ENCODE results near the gene SASH3. TPM values are rescaled to one million over a fixed set of nuclear protein-coding genes. Genes with fewer than 3 reads are reported as not detected.

Gene SASH3
- total and polyA plus RNA-seq, 2 donors (not counting 1 experiment from before 2014, with no cell fraction given), result not detected

DNA sequence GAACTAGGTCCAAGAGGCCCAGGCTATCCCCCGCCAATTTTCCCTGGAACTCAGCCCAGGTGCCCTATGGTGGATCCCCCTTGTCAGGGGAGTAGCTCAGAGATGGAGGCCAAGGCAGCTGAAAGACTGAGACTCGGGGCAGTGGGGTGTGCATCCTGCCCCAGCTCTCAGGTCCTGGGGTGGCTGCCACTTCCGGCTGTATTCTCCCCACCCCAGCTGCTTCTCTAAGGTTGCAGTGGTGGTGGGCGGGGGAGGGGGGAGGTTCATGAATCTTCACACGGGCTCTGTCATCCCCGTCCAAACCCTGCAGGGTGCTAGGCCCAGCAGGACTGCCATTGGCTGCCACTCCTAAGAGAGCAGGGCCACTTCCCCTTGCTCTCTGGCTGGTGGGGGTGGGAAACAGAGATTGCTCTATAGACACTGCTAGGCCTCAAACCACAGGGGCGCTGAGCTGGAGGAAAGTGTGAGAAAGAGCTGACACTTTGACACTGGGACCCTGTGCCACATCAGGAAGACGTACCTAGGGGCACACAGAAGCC, 1.5 kb downstream of the SASH3 start:
- Histone ChIP-seq H2AFZ (ENCODE audit: low read length) (no peak overlapping the region), H3K4me2 (ENCODE audit: extremely low read depth, insufficient read depth, low read length) (no peak overlapping the region), H3K9ac (ENCODE audit: insufficient read depth, low read length) (no peak overlapping the region), H3K27me3 (ENCODE audit: control insufficient read depth, insufficient read depth, low read length) (no peaks in the 10 kb centered on the region), H3K4me1 (ENCODE audit: control insufficient read depth, extremely low read depth, insufficient read depth, low read length) (no peaks in the 10 kb centered on the region), H3K9me3 (ENCODE audit: control insufficient read depth, insufficient read depth, low read depth, low read length) (no peaks in the 10 kb centered on the region), H4K20me1 (ENCODE audit: control insufficient read depth, extremely low read depth, insufficient read depth, low read length) (no peaks in the 10 kb centered on the region), H3K27ac (ENCODE audit: insufficient read depth, low read length) (no peak overlapping the region), H3K79me2 (ENCODE audit: control insufficient read depth, insufficient read depth, low read length) (no peaks in the 10 kb centered on the region), H3K36me3 (ENCODE audit: control insufficient read depth, insufficient read depth, low read length) (no peaks in the 10 kb centered on the region), H3K4me3 (replicated peaks in 1 of 4; ENCODE audit: control extremely low read depth in 1 of 4, insufficient read depth in 1 of 4, low read depth in 3 of 4, low read length in 4 of 4) (no peak overlapping the region)
- no peak for TF ChIP-seq EZH2 (IDR thresholded peaks at IDR 0.05; ENCODE audit: low read length, missing control alignments)
- TF ChIP-seq, protein P1, sequence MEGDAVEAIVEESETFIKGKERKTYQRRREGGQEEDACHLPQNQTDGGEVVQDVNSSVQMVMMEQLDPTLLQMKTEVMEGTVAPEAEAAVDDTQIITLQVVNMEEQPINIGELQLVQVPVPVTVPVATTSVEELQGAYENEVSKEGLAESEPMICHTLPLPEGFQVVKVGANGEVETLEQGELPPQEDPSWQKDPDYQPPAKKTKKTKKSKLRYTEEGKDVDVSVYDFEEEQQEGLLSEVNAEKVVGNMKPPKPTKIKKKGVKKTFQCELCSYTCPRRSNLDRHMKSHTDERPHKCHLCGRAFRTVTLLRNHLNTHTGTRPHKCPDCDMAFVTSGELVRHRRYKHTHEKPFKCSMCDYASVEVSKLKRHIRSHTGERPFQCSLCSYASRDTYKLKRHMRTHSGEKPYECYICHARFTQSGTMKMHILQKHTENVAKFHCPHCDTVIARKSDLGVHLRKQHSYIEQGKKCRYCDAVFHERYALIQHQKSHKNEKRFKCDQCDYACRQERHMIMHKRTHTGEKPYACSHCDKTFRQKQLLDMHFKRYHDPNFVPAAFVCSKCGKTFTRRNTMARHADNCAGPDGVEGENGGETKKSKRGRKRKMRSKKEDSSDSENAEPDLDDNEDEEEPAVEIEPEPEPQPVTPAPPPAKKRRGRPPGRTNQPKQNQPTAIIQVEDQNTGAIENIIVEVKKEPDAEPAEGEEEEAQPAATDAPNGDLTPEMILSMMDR (conservative IDR thresholded peaks at IDR 0.05 in 1 of 2, IDR thresholded peaks at IDR 0.05 in 1 of 2; ENCODE audit: low read depth in 1 of 2, low read length in 2 of 2), result no peak
- DNase-seq (ENCODE audit: low read depth in 2 of 2), result no peak

DNA sequence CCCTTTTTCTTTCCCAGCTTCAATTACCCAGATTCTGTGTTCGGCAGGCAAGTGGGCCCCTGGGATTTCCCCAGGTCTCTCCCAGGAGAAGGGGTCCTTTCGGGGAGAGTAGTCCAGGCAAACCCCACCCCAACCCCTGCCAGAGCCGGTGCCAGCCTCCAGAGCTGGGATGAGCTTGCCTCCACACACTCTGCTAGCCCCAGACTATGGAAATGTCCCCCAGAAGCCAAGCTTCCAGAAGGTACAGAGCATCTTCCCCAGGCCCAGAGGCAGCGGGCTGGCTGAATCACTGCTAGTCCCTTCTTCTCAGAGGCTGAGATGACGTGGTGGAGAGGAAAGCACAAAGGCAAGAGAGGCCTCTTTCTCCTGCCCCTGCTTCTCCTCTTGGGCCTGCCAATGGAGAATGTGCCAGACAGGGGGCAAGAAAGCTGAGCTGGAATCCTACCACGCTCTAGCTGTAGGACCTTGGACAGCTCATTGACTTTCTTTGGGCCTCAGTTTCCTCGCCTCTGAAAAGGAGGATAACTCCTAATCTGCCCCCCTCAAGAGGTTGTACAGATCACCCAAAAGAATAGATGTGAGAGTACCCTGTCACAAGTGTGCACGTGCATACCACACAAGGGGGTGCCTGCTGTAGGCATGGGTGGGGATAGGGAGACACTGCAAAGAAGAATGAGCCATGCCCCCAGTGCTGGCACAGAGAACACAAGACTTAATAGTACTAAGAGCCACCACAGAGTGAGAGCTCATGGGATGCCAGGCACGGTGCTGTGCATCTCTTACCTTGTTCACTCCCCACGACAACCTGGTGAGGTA, 2.1 kb downstream of the SASH3 start:
- DNase-seq (ENCODE audit: low read depth in 2 of 2), result no peak
- no peak overlapping the region for H3K4me2 ChIP-seq (ENCODE audit: extremely low read depth, insufficient read depth, low read length)
- no peaks in the 10 kb centered on the region for H3K9me3 ChIP-seq (ENCODE audit: control insufficient read depth, insufficient read depth, low read depth, low read length)
- H3K4me3 ChIP-seq (replicated peaks in 1 of 4; ENCODE audit: control extremely low read depth in 1 of 4, insufficient read depth in 1 of 4, low read depth in 3 of 4, low read length in 4 of 4), result no peak overlapping the region
- no peaks in the 10 kb centered on the region for H3K27me3 ChIP-seq (ENCODE audit: control insufficient read depth, insufficient read depth, low read length)
- H3K36me3 ChIP-seq (ENCODE audit: control insufficient read depth, insufficient read depth, low read length), result no peaks in the 10 kb centered on the region
- H3K27ac ChIP-seq (ENCODE audit: insufficient read depth, low read length), result no peak overlapping the region
- no peak overlapping the region for H2AFZ ChIP-seq (ENCODE audit: low read length)
- no peaks in the 10 kb centered on the region for H4K20me1 ChIP-seq (ENCODE audit: control insufficient read depth, extremely low read depth, insufficient read depth, low read length)
- TF ChIP-seq EZH2 (IDR thresholded peaks at IDR 0.05; ENCODE audit: low read length, missing control alignments), result no peak
- TF ChIP-seq, protein P1 (conservative IDR thresholded peaks at IDR 0.05 in 1 of 2, IDR thresholded peaks at IDR 0.05 in 1 of 2; ENCODE audit: low read depth in 1 of 2, low read length in 2 of 2), result no peak
- no peak overlapping the region for H3K9ac ChIP-seq (ENCODE audit: insufficient read depth, low read length)
- no peaks in the 10 kb centered on the region for H3K4me1 ChIP-seq (ENCODE audit: control insufficient read depth, extremely low read depth, insufficient read depth, low read length)
- no peaks in the 10 kb centered on the region for H3K79me2 ChIP-seq (ENCODE audit: control insufficient read depth, insufficient read depth, low read length)

- H3K9ac ChIP-seq (ENCODE audit: insufficient read depth, low read length), result no peak overlapping the region
- DNase-seq (ENCODE audit: low read depth in 2 of 2), result no peak
- TF ChIP-seq, protein P1 (conservative IDR thresholded peaks at IDR 0.05 in 1 of 2, IDR thresholded peaks at IDR 0.05 in 1 of 2; ENCODE audit: low read depth in 1 of 2, low read length in 2 of 2), result no peak
- TF ChIP-seq EZH2 (IDR thresholded peaks at IDR 0.05; ENCODE audit: low read length, missing control alignments), result no peak
- no peaks in the 10 kb centered on the region for H4K20me1 ChIP-seq (ENCODE audit: control insufficient read depth, extremely low read depth, insufficient read depth, low read length)
- H3K27ac ChIP-seq (ENCODE audit: insufficient read depth, low read length), result no peak overlapping the region
- H3K79me2 ChIP-seq (ENCODE audit: control insufficient read depth, insufficient read depth, low read length), result no peaks in the 10 kb centered on the region
- H3K36me3 ChIP-seq (ENCODE audit: control insufficient read depth, insufficient read depth, low read length), result no peaks in the 10 kb centered on the region
- no peak overlapping the region for H3K4me2 ChIP-seq (ENCODE audit: extremely low read depth, insufficient read depth, low read length)
- no peak overlapping the region for H2AFZ ChIP-seq (ENCODE audit: low read length)
- H3K27me3 ChIP-seq (ENCODE audit: control insufficient read depth, insufficient read depth, low read length), result no peaks in the 10 kb centered on the region
- H3K4me1 ChIP-seq (ENCODE audit: control insufficient read depth, extremely low read depth, insufficient read depth, low read length), result no peaks in the 10 kb centered on the region
- H3K4me3 ChIP-seq (replicated peaks in 1 of 4; ENCODE audit: control extremely low read depth in 1 of 4, insufficient read depth in 1 of 4, low read depth in 3 of 4, low read length in 4 of 4), result no peak overlapping the region
- H3K9me3 ChIP-seq (ENCODE audit: control insufficient read depth, insufficient read depth, low read depth, low read length), result no peaks in the 10 kb centered on the region
Observed at GRCh38 chrX:129782706-129783105, 3.0 kb downstream of the SASH3 start.

Data from fibroblast of lung (primary cell).